Mesenteric fat pad (tissue), 1 donor: Measurements from ENCODE around the gene SNAP91. TPM values are rescaled to one million over a fixed set of nuclear protein-coding genes. Genes with fewer than 3 reads are reported as not detected.
"Not testable (repeated sequence)": the region's sequence is repeated elsewhere in the genome, so short reads cannot be mapped to it uniquely, and the experiment has no call there.

Experiments
- DNase-seq: peaks from one replicate; pipeline ENCODE4 v3.0.0-alpha.2; 2020; ENCODE audit warnings: low spot score
- total RNA-seq: library from RNA; stranded (reverse); fragmentation: NEBNext Ultra II Directional; extraction: Animal tissue kit (Norgen Biotek cat#: 25700); gene quantifications from one replicate; pipeline ENCODE4 v1.2.1, GENCODE V29; 2021
- donor health status: DM: yes; HTN: yes; CAD: no.

Gene SNAP91
- total RNA-seq, 1 donor from 2014 or later = 0.48 TPM

GRCh38 chr6:83629908-83630307 lies 79.0 kb downstream of the SNAP91 start:
- not testable (repeated sequence) for DNase-seq

- no peak for DNase-seq
Measured at GRCh38 chr6:83615025-83615999, 93.6 kb downstream of the SNAP91 start.

GRCh38 chr6:83613378-83613777 lies 95.5 kb downstream of the SNAP91 start:
- no peak for DNase-seq

GRCh38 chr6:83609248-83609647 lies 99.7 kb downstream of the SNAP91 start:
- no peak for DNase-seq

- no peak for DNase-seq
Measured at GRCh38 chr6:83605517-83605916, 103.4 kb downstream of the SNAP91 start.

GRCh38 chr6:83603551-83603950 lies 105.3 kb downstream of the SNAP91 start:
- DNase-seq = no peak

GRCh38 chr6:83601119-83601518 lies 107.8 kb downstream of the SNAP91 start:
- no peak for DNase-seq

GRCh38 chr6:83600459-83600858 lies 108.4 kb downstream of the SNAP91 start:
- no peak for DNase-seq

GRCh38 chr6:83597511-83597910 lies 111.4 kb downstream of the SNAP91 start:
- no peak for DNase-seq

GRCh38 chr6:83597051-83597450 lies 111.8 kb downstream of the SNAP91 start:
- DNase-seq = no peak

- no peak for DNase-seq
Measured at GRCh38 chr6:83594941-83595340, 114.0 kb downstream of the SNAP91 start.

- no peak for DNase-seq
Measured at GRCh38 chr6:83593395-83593785, 115.5 kb downstream of the SNAP91 start.

- DNase-seq = no peak
Measured at GRCh38 chr6:83592770-83593394, 116.0 kb downstream of the SNAP91 start.

- no peak for DNase-seq
Measured at GRCh38 chr6:83590416-83590815, 118.5 kb downstream of the SNAP91 start.

GRCh38 chr6:83589076-83589475 lies 119.8 kb downstream of the SNAP91 start:
- DNase-seq = no peak

- no peak for DNase-seq
Measured at GRCh38 chr6:83578057-83578456, 130.8 kb downstream of the SNAP91 start.

GRCh38 chr6:83574783-83575182 lies 134.1 kb downstream of the SNAP91 start:
- DNase-seq = no peak

- DNase-seq = not testable (repeated sequence)
Measured at GRCh38 chr6:83571663-83572185, 137.2 kb downstream of the SNAP91 start.

GRCh38 chr6:83558975-83559374 lies 149.9 kb downstream of the SNAP91 start:
- DNase-seq = no peak

- no peak for DNase-seq
Measured at GRCh38 chr6:83556871-83557270, 152.0 kb downstream of the SNAP91 start.

- not testable (repeated sequence) for DNase-seq
Measured at GRCh38 chr6:83551748-83552147, 157.2 kb downstream of the SNAP91 start.

- DNase-seq = not testable (repeated sequence)
Measured at GRCh38 chr6:83550482-83550881, 158.4 kb downstream of the SNAP91 start.
